DMS79 (cell line): ENCODE results near the gene FAM81A.

Experiments
- DNase-seq: peaks from one replicate; lab custom pipeline; 2025; lab: John Stamatoyannopoulos, UW

FAM81A gene

GRCh38 chr15:59543721-59544547, 105.9 kb downstream of the FAM81A start:
- no peak for DNase-seq

- no peak for DNase-seq
Measured at GRCh38 chr15:59545573-59545972, 107.6 kb downstream of the FAM81A start.

DNA sequence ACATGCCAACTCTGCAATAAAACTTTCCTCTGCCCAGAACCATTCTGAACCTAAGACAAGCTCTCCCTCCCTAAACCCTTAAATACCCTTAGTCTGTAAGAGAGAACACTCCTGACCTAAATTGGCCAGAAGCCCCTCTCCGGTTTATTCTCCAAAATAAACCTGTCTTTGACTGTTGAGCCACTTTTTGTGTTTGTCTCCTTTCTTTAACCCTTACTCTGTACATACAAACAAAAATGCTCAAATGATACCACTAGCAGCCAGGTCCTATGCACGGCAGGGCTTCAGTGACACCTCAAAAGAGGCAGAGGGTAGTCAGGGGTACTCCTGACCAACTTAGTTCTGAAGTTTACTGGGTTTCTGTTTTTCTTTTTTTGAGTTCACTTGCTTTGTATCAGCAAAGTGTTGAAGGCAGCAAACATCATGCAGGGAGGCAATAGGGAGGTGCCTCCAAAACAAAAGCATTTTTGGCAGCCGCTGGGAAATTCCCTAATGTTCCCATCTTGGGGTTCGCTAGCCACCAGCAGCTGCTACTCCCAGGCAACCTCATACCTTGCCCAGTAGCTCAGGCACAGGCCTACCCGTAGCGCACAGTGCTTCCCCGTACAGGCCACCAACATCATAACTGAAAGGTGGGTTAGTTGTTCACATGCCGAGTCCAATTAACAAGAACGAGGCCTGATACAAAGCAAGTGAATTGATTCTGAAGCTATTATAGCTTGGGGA, 110.7 kb downstream of the FAM81A start:
- DNase-seq, result no peak

GRCh38 chr15:59549301-59550185, 111.6 kb downstream of the FAM81A start:
- DNase-seq, result no peak

DNA sequence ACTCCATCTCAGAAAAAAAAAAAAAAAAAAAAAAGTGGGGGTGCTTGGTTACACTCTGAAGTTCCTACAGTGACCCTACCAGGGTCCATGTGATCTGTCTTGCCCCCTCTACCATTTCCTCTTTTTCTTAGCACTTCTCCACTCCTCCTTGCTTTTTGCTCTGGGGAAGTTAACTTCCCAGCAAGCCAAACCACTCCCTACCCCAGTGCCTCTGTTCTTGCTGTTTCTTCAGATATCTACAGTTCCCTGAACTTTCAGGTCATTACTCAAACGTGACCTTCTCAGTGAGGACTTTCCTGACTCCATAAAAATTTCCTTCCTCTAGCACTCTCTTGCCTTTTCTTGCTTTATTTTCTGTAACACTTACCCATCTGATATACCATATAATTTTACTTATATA, 112.5 kb downstream of the FAM81A start:
- DNase-seq, result no peak

GRCh38 chr15:59550956-59551355, 113.0 kb downstream of the FAM81A start:
- no peak for DNase-seq

DNA sequence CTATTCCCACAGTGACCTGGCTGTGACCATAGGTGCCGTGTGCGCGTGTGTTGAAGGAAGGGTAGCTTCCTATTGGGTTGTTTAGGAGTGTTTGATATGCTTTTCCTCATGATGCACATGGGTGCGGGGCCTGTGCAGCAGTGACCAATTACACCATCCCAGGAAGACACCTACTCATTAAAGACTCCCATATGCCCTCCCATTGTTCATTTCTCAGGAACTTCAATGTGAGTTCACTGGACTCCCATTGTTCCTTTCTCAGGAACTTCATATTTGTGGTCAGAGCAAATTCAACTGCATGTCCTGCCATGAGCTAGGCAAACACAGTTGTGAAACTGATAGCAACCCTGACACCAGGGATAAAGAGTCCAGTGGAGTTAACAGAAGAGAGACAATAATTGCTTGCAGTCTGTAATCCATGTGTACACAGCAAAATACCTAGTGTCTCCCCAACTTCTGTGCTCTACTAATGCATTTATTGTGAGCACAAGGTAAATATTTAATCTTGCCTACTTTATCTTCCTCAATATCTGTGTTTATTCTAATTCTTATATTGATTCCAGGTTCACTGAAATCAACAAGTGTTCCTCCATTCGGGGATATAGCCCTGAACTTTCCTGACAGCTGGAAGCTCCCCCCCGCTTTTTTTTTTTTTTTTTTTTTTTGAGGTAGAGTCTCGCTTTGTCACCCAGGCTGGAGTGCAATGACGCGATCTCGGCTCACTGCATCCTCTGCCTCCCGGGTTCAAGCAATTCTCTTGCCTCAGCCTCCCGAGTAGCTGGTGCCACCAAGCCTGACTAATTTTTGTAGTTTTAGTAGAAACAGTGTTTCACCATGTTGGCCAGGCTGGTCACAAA, 116.1 kb downstream of the FAM81A start:
- no peak for DNase-seq

- no peak for DNase-seq
Measured at GRCh38 chr15:59555696-59556095, 117.7 kb downstream of the FAM81A start.

DNA sequence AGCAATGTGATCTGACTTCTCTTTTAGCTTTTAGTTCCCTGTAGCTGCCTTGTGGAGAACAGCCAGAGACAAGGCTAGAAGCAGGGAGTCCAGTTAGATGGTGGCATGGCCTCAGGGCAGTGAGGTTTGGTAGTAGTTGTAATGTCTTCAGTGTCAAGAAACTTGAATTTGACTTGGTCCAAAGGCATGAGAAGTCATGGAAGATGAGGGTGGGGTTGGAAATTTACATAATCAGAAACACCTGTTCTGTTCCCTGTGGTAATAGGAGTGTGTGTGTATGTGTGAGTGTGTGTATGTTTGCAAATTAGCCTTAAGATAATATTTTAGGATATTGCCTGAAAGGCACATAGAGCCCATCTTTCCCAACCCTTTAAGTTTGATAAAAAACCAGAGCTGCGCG, 118.4 kb downstream of the FAM81A start:
- no peak for DNase-seq

- DNase-seq, result no peak
Measured at GRCh38 chr15:59557581-59557980, 119.6 kb downstream of the FAM81A start.

DNA sequence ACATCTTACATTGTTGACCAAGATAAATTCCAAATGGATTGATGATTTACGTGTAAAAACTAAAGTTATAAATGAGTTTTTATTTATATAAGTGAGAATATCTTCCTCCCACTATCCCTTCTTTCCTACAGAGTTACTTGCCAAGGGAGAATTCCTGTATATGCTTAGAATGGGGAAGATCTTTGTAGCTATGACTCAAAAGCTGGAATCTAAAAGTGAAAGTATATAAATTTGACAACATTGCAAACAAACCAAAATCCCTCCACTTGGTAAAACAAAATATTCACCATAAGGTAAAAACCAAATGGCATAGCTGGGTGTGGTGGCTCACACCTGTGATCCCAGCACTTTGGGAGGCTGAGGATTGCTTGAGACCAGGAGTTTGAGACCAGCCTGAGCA, 120.9 kb downstream of the FAM81A start:
- no peak for DNase-seq

- DNase-seq, result no peak
Measured at GRCh38 chr15:59561547-59561946, 123.6 kb downstream of the FAM81A start.

GRCh38 chr15:59562448-59563186, 124.6 kb downstream of the FAM81A start:
- no peak for DNase-seq

DNA sequence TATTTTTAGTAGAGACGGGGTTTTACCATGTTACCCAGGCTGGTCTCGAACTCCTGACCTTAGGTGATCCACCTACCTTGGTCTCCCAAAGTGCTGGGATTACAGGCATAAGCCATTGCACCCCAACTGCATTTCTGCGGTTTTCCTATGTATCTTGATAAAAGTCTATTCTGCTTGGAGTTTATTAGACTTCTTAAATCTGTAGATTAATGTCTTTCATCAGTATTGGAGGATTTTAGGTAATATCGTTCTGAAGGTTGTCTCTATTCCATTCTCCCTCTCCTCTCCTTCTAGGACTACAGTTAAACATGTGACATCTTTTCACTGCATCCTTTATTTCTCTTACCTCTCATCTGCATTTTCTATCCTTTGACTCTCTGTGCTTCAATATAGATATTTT, 127.3 kb downstream of the FAM81A start:
- no peak for DNase-seq

DNA sequence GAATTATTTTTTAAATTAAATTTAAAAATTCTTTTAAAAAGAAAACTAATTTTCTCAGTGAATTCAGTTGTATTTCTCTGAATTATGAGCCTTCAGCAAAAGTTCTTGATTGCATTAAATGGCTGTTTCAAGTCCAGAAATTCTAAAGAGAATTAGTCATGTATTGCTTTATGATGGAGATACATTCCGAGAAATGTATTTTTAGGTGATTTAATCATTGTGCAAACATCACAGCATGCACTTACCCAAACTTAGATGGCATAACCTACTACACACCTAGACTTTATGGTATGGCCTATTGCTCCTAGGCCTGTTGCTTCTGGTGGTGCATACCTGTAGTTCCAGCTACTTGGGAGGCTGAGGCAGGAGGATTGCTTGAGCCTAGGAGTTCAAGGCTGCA, 129.3 kb downstream of the FAM81A start:
- DNase-seq, result no peak

DNA sequence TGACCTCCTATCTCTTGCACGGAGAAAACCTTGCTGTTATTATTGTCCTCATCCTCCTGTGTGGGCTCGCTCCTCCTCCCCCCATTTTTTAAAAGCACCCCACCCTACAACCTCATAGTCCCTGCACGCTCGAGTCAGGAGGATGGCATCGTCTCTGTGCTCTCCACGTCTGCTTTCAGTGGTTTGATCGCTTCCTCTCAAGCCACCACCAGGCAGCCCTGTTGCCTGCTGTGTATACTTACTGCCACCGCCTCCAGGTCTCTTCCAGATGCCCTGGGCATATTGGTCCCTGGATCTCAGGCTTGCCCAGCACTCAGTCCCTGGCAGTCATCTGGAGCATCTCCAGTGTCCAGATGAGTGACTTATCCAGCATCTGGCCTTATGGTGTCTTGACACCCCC, 131.5 kb downstream of the FAM81A start:
- no peak for DNase-seq

DNA sequence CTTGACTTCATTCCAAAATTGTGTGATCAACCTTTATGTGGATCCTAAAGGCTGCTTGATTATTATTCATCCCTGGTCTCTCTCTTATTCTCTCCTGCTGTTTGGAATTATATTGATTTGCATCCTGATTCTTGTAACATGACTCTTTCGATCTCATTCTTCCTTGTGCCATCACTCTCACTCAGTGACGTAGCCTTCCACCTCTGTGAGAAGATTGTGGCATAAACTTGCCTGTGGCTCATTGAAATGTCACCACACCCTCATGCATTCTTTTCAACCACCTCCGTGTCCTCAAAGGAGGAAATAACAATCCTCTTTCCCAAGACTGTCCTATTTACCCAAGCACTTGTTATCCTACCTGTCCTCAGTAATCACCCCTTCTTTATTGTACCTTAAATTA, 132.3 kb downstream of the FAM81A start:
- DNase-seq, result no peak

GRCh38 chr15:59571606-59572005, 133.6 kb downstream of the FAM81A start:
- no peak for DNase-seq
